Thymus (tissue), 11 donors: ENCODE measurements around the gene GUCD1. TPM values are rescaled to one million over a fixed set of nuclear protein-coding genes. Genes with fewer than 3 reads are reported as not detected.

ENCODE experiments used
- DNase-seq, 9 donors: peaks; one replicate each; pipeline ENCODE4 v3.0.0-alpha.2; 2013; ENCODE audit warnings: low spot score in 9 of 9, low read depth in 6 of 9, missing footprints in 1 of 9
- H3K27ac ChIP-seq, 2 donors: one replicate each; pipeline ENCODE4 v1.5.1; 2013; ENCODE audit warnings: control low read depth in 1 of 2, low read depth in 1 of 2, low read length in 1 of 2, mild to moderate bottlenecking in 1 of 2, moderate library complexity in 1 of 2
- H3K27me3 ChIP-seq, 2 donors: one replicate each; pipeline ENCODE4 v1.5.1; 2013; ENCODE audit warnings: low read length in 1 of 2; ENCODE audit not compliant: control insufficient read depth in 2 of 2, insufficient read depth in 1 of 2
- H3K36me3 ChIP-seq, 2 donors: one replicate each; pipeline ENCODE4 v1.5.1; 2013; ENCODE audit warnings: low read length in 1 of 2, mild to moderate bottlenecking in 1 of 2, moderate library complexity in 1 of 2; ENCODE audit not compliant: control insufficient read depth in 2 of 2, insufficient read depth in 2 of 2
- H3K4me1 ChIP-seq, 2 donors: one replicate each; pipeline ENCODE4 v1.5.1; 2013; ENCODE audit warnings: low read length in 2 of 2; ENCODE audit not compliant: control insufficient read depth in 2 of 2, insufficient read depth in 2 of 2
- H3K4me3 ChIP-seq, 2 donors: one replicate each; pipeline ENCODE4 v1.5.1; 2013; ENCODE audit warnings: low read length in 2 of 2, control low read depth in 1 of 2, mild to moderate bottlenecking in 1 of 2
- H3K9me3 ChIP-seq, 2 donors: one replicate each; pipeline ENCODE4 v1.5.1; 2013; ENCODE audit warnings: low read length in 1 of 2, mild to moderate bottlenecking in 1 of 2; ENCODE audit not compliant: control insufficient read depth in 2 of 2, insufficient read depth in 1 of 2
- WGBS: extraction: QIAGEN DNeasy Blood & Tissue Kit; methylation state at CpG from one replicate; pipeline ENCODE4 v1.1.7; 2013; 5-methylcytosine and 5-hydroxymethylcytosine counted together
- polyA plus RNA-seq: library from polyadenylated mRNA; stranded (reverse); fragments of 200-250 nt; gene quantifications from one replicate; pipeline ENCODE4 v1.2.3, GENCODE V29; 2013
- total RNA-seq: library from RNA; stranded (reverse); fragments of 120-200 nt; gene quantifications from one replicate; pipeline ENCODE4 v1.2.4, GENCODE V29; 2013
- donor health status: healthy.

Gene GUCD1
- total and polyA plus RNA-seq, 2 donors, result 54.1 to 65.9 TPM

DNA sequence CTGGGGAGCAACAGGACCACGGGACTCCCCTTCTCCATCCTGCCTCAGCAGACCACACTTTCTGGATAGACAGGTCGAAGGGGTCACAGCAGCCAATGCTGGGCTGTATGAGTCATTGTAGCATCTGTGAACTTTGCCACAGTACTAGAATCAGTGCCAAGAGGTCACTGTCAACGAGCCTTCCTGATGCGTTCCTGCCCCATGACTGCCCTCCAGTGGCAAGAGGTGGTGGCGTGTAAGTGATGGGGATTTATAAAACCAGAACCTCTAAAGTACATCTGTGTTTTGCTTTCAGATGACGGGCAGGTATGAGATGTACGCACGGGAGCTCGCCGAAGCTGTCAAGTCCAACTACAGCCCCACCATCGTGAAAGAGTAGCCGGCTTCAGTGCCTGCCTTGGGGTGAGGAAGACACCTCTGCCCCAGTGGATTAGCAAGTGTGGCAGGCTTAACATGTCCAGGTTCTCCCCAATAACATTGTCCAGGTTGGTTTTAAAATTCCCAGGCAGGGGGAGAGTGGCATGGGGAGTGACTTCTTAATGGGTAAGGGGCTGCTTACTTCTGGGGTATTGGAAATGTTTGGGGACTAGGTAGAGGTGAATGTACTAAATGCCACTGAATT is 29.4 kb downstream of the GUCD1 start:
- Histone ChIP-seq H3K9me3 (no peaks in the 10 kb centered on the region), H3K36me3 (no peaks in the 10 kb centered on the region), H3K27me3 (no peaks in the 10 kb centered on the region), H3K27ac (no peak overlapping the region), H3K4me1 (peaks cover 2 to 18% of the 10 kb centered on the region in 2 donors), H3K4me3 (no peak overlapping the region)
- DNase-seq, result peak; percentile 43 to 89 (median 76)
- 14% methylated on average over 12 of the region's 12 CpGs for WGBS

DNA sequence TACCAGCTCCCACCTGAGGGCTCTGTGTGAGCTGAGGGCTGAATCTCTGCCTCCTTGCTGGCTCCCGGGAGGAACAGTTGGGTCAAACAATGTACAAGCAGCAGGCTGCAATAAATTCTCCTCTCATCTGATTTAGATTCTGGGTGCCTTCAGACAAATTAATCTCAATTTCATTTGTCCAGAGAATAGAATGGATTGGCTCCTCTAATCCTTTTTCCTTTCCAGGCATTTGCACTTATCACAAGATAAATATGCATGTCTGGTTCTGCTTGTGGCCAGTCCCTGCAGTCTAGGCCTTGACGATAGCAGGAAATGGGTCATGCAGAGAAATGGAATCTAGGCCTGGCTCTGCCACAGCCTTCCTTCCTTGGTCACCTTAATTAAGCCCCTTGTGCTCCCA is 31.1 kb downstream of the GUCD1 start:
- DNase-seq, result no peak
- Histone ChIP-seq H3K4me1 (peaks cover 4 to 21% of the 10 kb centered on the region in 2 donors), H3K9me3 (no peaks in the 10 kb centered on the region), H3K27me3 (peaks cover 0 to 4% of the 10 kb centered on the region in 2 donors), H3K36me3 (no peaks in the 10 kb centered on the region), H3K27ac (no peak overlapping the region), H3K4me3 (no peak overlapping the region)
- WGBS, result over 99% methylated on average over 2 of the region's 2 CpGs

DNA sequence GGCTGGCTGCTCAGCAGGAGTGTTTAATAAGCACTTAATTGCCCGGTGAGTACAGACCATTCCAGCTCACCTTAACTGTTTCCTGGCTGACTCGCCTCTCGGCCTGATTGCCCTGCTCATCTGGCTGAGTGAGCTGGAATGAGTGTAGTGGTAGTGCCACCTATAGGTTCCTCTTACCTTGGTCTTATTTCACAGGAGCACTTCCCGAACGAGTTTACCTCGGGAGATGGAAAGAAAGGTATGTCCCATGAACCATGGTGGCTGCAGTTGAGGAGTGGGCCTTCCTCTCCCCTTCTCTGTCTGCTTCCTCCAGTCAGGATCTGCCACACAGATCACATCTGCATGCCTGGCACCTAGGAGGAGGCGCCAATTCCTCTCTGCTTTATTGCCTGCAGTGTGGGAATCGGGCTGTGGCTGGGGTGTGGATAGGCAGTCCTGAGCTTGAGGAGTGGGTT is 33.1 kb downstream of the GUCD1 start:
- peaks cover 8 to 25% of the 10 kb centered on the region in 2 donors for H3K4me1 ChIP-seq
- H3K27ac ChIP-seq, result no peak overlapping the region
- DNase-seq, result peak in 7 of 9 donors; percentile 51 to 81 (median 56)
- H3K9me3 ChIP-seq, result no peaks in the 10 kb centered on the region
- WGBS, result 26% methylated on average over 8 of the region's 8 CpGs
- no peaks in the 10 kb centered on the region for H3K36me3 ChIP-seq
- H3K27me3 ChIP-seq, result peaks cover 0 to 4% of the 10 kb centered on the region in 2 donors
- no peak overlapping the region for H3K4me3 ChIP-seq

DNA sequence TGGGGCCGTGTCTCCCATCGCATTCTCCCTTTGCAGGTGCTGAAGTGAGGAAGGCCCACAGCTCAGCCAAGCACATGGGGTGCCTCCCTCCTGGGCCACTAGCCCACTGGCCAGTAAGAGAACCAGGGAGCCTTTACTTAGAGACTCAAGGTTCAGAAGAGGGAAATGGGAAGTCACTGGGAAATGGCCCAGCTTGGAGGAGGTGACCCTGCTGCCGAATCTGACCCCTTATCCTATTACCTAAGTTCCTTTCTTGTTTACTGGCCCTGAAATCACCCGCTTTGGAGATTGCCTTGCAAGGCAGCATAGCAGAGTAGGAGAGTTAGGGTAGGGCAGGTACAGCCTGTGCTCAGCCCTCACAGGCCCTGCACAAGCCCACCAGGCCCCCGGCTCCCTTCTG is 35.4 kb downstream of the GUCD1 start:
- peaks cover 8 to 24% of the 10 kb centered on the region in 2 donors for H3K4me1 ChIP-seq
- H3K9me3 ChIP-seq, result no peaks in the 10 kb centered on the region
- H3K27ac ChIP-seq, result no peak overlapping the region
- peaks cover 0 to 4% of the 10 kb centered on the region in 2 donors for H3K27me3 ChIP-seq
- DNase-seq, result no peak
- no peak overlapping the region for H3K4me3 ChIP-seq
- H3K36me3 ChIP-seq, result no peaks in the 10 kb centered on the region
- 95% methylated on average over 5 of the region's 5 CpGs for WGBS

DNA sequence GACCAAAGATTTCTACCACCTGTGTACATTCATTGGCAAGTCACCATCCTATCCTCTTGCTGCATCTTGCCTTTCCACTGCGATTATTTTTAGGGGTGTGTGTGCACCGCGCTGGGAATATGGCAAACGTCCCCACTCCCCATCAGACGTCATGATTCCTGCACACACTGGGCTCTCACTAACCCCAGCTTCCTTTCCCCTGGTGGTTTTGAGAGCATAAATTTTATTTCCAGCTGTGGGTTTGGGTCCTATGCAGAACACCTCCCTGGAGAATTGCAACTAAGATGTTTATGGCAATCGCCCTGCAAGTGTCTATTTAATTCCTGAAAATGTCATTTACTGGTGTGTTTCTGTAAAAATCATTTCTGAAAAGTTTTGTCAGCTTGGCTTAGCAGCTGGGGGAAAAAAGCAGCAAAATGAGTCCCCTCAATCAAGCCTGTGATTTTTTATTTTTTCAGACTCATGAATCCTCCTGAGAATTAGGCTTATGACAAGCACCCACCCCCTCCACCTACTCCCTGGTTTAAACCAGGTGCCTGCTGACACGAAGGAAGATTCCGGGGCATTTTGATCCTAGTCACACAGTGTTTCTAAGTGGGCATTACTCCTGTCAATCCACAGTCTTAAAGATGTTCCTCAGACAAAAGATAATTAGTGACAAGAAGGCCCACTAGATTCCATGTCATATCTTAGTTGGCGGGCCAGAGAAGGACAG is 36.0 kb downstream of the GUCD1 start:
- no peak for DNase-seq
- Histone ChIP-seq H3K36me3 (no peaks in the 10 kb centered on the region), H3K27ac (no peak overlapping the region), H3K27me3 (peaks cover 0 to 4% of the 10 kb centered on the region in 2 donors), H3K9me3 (no peaks in the 10 kb centered on the region), H3K4me1 (peaks cover 8 to 24% of the 10 kb centered on the region in 2 donors), H3K4me3 (no peak overlapping the region)
- WGBS, result 32% methylated on average over 9 of the region's 9 CpGs

DNA sequence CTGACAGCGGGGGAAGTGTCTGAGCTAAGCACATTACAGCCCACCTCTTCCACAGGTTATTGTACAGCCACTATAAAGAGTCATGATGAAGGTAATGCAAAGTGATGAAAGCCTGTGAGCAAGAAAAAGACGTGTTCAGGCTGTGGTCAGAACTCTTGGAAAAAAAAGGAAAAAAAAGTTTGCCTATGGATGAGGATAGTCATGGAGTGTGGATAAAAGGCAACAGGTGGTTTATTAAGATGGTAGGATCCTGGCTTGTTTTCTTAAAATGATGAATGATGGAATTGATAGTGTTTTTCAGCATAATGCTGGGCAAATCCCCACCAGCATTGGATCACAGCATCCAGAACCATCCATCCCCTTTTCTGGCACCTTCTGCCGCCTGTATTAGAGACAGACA is 36.7 kb downstream of the GUCD1 start:
- peaks cover 0 to 4% of the 10 kb centered on the region in 2 donors for H3K27me3 ChIP-seq
- no peak for DNase-seq
- H3K9me3 ChIP-seq, result no peaks in the 10 kb centered on the region
- peaks cover 8 to 22% of the 10 kb centered on the region in 2 donors for H3K4me1 ChIP-seq
- WGBS, result 82% methylated on average over 3 of the region's 3 CpGs
- H3K36me3 ChIP-seq, result peaks cover 0 to 3% of the 10 kb centered on the region in 2 donors
- H3K27ac ChIP-seq, result no peak overlapping the region
- H3K4me3 ChIP-seq, result no peak overlapping the region

DNA sequence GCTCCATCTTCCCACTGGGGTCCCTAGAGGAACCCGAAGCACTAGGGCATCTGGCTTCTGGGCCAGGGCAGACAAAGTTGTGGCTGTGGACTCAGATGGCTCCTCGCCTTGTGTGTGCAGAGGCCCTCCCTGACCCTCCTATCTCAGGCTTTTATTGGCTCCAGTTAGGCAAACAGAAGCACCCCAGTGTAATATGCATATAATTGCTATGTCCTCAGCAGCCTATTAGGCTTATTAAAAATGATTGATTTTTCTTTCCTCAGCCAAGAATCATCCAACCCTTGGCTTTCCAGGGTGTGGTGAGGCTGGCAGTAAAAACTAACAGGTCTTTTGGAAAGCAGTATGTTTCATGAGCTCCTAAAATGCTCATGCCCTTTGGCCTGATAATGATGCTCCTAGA is 37.5 kb downstream of the GUCD1 start:
- Histone ChIP-seq H3K27ac (no peak overlapping the region), H3K36me3 (peaks cover 0 to 3% of the 10 kb centered on the region in 2 donors), H3K27me3 (peaks cover 0 to 4% of the 10 kb centered on the region in 2 donors), H3K4me3 (no peak overlapping the region), H3K4me1 (peaks cover 8 to 18% of the 10 kb centered on the region in 2 donors), H3K9me3 (no peaks in the 10 kb centered on the region)
- WGBS, result 98% methylated on average over 2 of the region's 2 CpGs
- DNase-seq, result no peak

DNA sequence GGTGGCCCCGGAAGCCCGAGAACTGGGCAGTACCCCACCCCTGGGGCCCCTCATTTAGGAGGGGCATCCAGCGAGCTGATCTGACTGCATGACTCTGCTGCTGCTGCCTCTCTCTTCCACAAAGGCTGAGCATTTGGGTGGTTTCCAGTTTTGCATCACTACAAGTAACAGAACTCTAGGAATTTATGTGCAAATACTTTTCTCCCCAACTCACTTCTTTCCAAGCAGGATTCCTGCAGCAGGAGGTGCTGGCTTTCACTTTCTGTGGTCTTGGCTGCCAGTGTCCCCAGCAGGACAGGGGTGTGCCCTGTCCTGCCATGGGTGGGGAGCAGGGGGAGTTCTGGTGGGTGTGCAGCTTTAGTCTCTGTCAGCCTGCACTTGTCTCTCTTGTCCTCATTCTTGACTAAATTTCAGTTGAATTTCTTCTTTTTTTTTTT is 38.6 kb downstream of the GUCD1 start:
- Histone ChIP-seq H3K36me3 (peaks cover 0 to 3% of the 10 kb centered on the region in 2 donors), H3K4me3 (no peak overlapping the region), H3K27me3 (peaks cover 0 to 4% of the 10 kb centered on the region in 2 donors), H3K27ac (peak overlapping the region in 1 of 2 donors; percentile 18), H3K4me1 (peaks cover 6 to 11% of the 10 kb centered on the region in 2 donors), H3K9me3 (no peaks in the 10 kb centered on the region)
- 44% methylated on average over 3 of the region's 3 CpGs for WGBS
- DNase-seq, result no peak

DNA sequence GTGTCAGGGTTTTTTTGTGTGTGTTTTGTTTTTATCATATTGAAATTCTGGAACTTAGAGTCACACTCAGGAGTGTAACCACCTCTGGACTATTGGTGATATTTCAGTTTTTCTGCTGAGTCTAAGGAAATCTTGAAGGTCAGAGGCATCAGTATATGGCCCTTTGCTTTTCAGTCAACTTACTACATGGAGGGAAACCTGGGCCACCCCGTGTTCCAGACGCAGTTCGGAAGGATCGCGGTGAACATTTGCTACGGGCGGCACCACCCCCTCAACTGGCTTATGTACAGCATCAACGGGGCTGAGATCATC is 40.0 kb downstream of the GUCD1 start:
- no peaks in the 10 kb centered on the region for H3K9me3 ChIP-seq
- WGBS, result 97% methylated on average over 8 of the region's 8 CpGs

More for the DNA sequence above, 40.0 kb downstream of the GUCD1 start:
- Histone ChIP-seq H3K4me3 (no peak overlapping the region), H3K27me3 (peaks cover 0 to 4% of the 10 kb centered on the region in 2 donors), H3K27ac (no peak overlapping the region), H3K36me3 (peaks cover 0 to 3% of the 10 kb centered on the region in 2 donors), H3K4me1 (peaks cover 16 to 21% of the 10 kb centered on the region in 2 donors)
- no peak for DNase-seq
